ENCODE data around the gene TTLL5. TPM values are rescaled to one million over a fixed set of nuclear protein-coding genes. Genes with fewer than 3 reads are reported as not detected.

TTLL5 gene
- total and polyA plus RNA-seq, 2 of the 13 experiments (the other 11 are each of a cell fraction or from before 2014, with no cell fraction given): 11.8 to 18.8 TPM

GRCh38 chr14:75660630-75661498 lies at the start of gene TTLL5, which contains the start of gene ERG28 (continued):
- TF ChIP-seq MYNN (CRISPR knock-in tag; IDR thresholded peaks at IDR 0.05; ENCODE audit: low read depth) (no peak), ELF1 (CRISPR knock-in tag; IDR thresholded peaks at IDR 0.05) (peak; percentile 48), TARDBP (CRISPR knock-in tag; IDR thresholded peaks at IDR 0.05) (no peak), AFF4 (CRISPR knock-in tag; IDR thresholded peaks at IDR 0.05) (no peak), ZNF564 (CRISPR knock-in tag; IDR thresholded peaks at IDR 0.05) (no peak), ETS1 (CRISPR knock-in tag; IDR thresholded peaks at IDR 0.05) (no peak), ZMYM4 (CRISPR knock-in tag; IDR thresholded peaks at IDR 0.05) (peak; percentile 76), ZNF280D (CRISPR knock-in tag; IDR thresholded peaks at IDR 0.05) (peak; percentile 26; the same call in 1 of the 2 replicates), ZNF121 (CRISPR knock-in tag; IDR thresholded peaks at IDR 0.05) (no peak), ZNF253 (CRISPR knock-in tag; IDR thresholded peaks at IDR 0.05; ENCODE audit: borderline replicate concordance) (no peak), SIN3A (IDR thresholded peaks at IDR 0.05; ENCODE audit: borderline replicate concordance, low read depth, low read length) (peak; percentile 91), THAP9 (CRISPR knock-in tag; IDR thresholded peaks at IDR 0.05; ENCODE audit: borderline replicate concordance) (peak; percentile 77; the same call in 1 of the 2 replicates), KMT2B (CRISPR knock-in tag; IDR thresholded peaks at IDR 0.05) (peak; percentile 82), ZFP37 (CRISPR knock-in tag; IDR thresholded peaks at IDR 0.05; ENCODE audit: borderline replicate concordance) (no peak), ETV5 (CRISPR knock-in tag; IDR thresholded peaks at IDR 0.05; ENCODE audit: borderline replicate concordance) (peak; percentile 47; the same call in 1 of the 2 replicates)
